SW 1271 (cell line): ENCODE results near the gene INPP5F.

Experiments used
- DNase-seq, 2 experiments: peaks; one replicate each; lab custom pipeline; 2025; lab: John Stamatoyannopoulos, UW

INPP5F gene, protein sequence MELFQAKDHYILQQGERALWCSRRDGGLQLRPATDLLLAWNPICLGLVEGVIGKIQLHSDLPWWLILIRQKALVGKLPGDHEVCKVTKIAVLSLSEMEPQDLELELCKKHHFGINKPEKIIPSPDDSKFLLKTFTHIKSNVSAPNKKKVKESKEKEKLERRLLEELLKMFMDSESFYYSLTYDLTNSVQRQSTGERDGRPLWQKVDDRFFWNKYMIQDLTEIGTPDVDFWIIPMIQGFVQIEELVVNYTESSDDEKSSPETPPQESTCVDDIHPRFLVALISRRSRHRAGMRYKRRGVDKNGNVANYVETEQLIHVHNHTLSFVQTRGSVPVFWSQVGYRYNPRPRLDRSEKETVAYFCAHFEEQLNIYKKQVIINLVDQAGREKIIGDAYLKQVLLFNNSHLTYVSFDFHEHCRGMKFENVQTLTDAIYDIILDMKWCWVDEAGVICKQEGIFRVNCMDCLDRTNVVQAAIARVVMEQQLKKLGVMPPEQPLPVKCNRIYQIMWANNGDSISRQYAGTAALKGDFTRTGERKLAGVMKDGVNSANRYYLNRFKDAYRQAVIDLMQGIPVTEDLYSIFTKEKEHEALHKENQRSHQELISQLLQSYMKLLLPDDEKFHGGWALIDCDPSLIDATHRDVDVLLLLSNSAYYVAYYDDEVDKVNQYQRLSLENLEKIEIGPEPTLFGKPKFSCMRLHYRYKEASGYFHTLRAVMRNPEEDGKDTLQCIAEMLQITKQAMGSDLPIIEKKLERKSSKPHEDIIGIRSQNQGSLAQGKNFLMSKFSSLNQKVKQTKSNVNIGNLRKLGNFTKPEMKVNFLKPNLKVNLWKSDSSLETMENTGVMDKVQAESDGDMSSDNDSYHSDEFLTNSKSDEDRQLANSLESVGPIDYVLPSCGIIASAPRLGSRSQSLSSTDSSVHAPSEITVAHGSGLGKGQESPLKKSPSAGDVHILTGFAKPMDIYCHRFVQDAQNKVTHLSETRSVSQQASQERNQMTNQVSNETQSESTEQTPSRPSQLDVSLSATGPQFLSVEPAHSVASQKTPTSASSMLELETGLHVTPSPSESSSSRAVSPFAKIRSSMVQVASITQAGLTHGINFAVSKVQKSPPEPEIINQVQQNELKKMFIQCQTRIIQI

GRCh38 chr10:119725828-119726675 is at the start of gene INPP5F:
Gene INPP5F, plus strand, starts transcription at chr10:119726050. Its CDS starts 213 bp downstream, at chr10:119726263.
- peak; percentile 72 to 92 for DNase-seq

- no peak for DNase-seq
These were observed 48.7 kb upstream of the INPP5F start for GRCh38 chr10:119677126-119677525.

GRCh38 chr10:119677904-119678755 is 47.7 kb upstream of the INPP5F start:
- no peak for DNase-seq

- DNase-seq, result no peak
These were observed 46.4 kb upstream of the INPP5F start for GRCh38 chr10:119679480-119679829.

- peak; percentile 42 to 83 for DNase-seq
These were observed 45.8 kb upstream of the INPP5F start for GRCh38 chr10:119680050-119680449.

GRCh38 chr10:119680650-119681081 is 45.2 kb upstream of the INPP5F start:
- peak in 1 of 2 experiments; percentile 32 for DNase-seq

DNA sequence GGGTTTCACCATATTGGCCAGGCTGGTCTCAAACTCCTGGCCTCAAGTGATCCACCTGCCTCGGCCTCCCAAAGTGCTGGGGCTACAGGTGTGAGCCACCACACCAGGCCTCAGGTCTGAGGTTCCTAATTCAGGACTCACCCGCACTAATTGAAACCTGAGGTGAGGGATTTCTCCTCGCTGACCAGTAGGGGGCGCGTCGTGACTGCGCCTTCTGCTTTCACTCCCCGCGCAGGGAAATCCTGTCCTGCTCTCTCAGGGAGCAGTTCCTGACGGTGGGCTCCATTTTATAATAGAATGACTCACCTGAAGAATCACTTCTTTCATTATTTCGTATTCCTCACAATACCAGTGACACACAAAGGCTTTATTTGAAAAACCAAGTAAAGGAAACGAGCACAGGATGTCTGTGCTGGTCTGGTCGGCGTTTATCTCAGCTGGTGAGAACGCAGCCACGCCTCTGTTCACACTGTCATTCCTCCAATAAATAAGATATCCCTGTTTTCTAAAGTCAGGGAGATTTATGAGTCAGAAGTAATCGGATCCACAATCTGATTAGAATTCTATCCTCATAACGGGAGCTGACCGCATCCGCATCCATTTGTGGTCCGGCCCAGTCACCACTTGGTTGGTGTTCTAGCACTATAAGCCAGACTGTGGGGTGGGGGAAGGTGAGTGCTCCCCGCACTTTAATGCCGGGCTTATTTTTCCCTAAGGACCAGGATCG is 39.2 kb upstream of the INPP5F start:
- DNase-seq, result peak; percentile 32 to 46

DNA sequence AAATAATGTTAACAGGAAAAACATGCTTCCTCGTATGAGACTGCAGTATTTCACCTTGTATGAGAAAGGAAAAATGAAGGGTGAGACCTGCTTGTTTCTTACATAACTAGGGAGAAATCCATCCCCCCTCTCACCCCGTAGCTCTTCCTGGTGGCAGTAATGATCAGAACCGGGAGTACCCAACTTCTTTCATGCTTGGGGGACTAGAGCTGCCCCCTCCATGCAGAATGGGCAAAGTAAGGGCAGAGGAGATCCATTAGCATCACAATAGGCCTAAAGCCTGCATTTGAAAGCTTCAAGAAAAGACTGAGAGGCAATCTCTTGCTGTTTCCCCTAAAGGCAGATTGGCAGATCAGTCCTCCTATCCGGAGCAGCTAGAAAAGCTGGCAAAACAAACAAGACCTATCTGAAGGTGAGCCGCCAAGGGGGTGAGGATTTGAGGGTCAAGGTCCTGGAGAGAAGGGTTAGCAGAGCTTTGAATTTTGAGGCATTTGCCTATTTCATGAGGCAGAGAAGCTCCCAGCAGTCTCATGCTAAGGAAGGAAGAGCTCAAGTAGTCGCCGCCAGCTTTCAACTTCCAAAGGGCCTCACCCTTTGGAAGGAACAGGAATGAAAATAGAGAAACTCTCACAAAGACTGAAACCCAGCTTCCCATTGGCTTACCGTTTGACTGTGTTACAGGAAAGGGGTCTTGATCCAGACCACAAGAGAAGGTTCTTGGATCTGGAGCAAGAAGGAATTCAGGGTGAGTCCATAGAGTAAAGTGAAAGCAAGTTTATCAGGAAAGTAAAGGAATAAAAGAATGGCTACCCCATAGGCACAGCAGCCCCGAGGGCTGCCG is 38.4 kb upstream of the INPP5F start:
- DNase-seq, result no peak

DNA sequence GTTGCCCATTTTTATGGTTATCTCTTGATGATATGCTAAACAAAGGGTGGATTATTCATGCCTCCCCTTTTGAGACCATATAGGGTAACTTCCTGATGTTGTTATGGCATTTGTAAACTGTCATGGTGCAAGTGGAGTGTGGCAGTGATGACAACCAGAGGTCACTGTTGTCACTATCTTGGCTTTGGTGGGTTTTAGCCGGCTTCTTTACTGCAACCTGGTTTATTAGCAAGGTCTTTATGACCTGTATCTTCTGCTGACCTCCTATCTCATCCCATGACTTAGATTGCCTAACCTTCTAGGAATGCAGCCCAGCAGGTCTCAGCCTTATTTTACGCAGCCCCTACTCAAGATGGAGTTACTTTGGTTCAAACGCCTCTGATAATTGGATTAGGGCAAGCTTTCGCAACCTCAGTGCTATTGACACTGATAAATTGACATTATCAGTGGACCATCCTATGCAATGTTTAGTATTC is 37.8 kb upstream of the INPP5F start:
- DNase-seq, result no peak

- no peak for DNase-seq
These were observed 36.8 kb upstream of the INPP5F start for GRCh38 chr10:119689016-119689580.

GRCh38 chr10:119691726-119692125 is 34.1 kb upstream of the INPP5F start:
- DNase-seq, result no peak

- DNase-seq, result no peak
These were observed 32.4 kb upstream of the INPP5F start for GRCh38 chr10:119693262-119693957.

- DNase-seq, result no peak
These were observed 31.2 kb upstream of the INPP5F start for GRCh38 chr10:119694608-119695007.

DNA sequence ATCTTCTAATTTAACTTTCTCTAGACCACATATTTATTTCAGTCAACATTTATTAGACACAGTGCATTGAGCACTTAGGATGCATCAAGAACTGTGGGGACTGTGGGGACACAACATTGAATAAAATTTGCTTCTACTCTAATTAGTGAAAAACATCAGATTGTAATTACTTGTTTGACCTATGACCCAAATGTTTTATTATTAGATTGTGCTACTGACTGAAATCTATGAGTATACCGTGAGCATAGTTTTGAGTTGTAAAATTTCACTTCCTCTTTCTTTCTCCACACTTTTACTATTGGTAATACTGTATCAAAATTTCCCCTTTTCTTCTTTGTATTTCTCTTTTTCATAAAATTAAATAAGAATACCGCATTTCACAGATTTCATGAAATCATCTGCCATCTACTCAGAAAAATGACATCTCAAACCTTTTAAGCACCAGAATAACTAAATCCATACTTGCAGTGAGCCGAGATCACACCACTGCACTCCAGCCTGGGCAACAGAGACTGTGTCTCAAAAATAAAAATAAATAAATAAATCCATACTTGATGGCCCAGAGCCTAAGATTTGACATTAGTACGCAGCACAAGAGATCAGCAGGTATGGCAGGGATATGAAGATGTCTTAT is 25.4 kb upstream of the INPP5F start:
- no peak for DNase-seq

GRCh38 chr10:119701861-119702260 is 24.0 kb upstream of the INPP5F start:
- DNase-seq, result no peak

GRCh38 chr10:119702583-119702982 is 23.3 kb upstream of the INPP5F start:
- no peak for DNase-seq

- DNase-seq, result no peak
These were observed 21.8 kb upstream of the INPP5F start for GRCh38 chr10:119703903-119704508.
